ENCODE data around the gene GSDME.
A peak's percentile ranks its signal among the peaks of the same experiment; 100 is the strongest.

- TF ChIP-seq, protein P1, sequence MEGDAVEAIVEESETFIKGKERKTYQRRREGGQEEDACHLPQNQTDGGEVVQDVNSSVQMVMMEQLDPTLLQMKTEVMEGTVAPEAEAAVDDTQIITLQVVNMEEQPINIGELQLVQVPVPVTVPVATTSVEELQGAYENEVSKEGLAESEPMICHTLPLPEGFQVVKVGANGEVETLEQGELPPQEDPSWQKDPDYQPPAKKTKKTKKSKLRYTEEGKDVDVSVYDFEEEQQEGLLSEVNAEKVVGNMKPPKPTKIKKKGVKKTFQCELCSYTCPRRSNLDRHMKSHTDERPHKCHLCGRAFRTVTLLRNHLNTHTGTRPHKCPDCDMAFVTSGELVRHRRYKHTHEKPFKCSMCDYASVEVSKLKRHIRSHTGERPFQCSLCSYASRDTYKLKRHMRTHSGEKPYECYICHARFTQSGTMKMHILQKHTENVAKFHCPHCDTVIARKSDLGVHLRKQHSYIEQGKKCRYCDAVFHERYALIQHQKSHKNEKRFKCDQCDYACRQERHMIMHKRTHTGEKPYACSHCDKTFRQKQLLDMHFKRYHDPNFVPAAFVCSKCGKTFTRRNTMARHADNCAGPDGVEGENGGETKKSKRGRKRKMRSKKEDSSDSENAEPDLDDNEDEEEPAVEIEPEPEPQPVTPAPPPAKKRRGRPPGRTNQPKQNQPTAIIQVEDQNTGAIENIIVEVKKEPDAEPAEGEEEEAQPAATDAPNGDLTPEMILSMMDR (conservative IDR thresholded peaks at IDR 0.05 in 1 of 2, IDR thresholded peaks at IDR 0.05 in 1 of 2; ENCODE audit: extremely low read depth in 1 of 2, insufficient read depth in 1 of 2, low read depth in 1 of 2, low read length in 2 of 2), result peak; percentile 59 to 68
- no peak for TF ChIP-seq EZH2 (IDR thresholded peaks at IDR 0.05; ENCODE audit: borderline replicate concordance, low read length)
Measured at GRCh38 chr7:24665564-24666294, 91.5 kb downstream of the GSDME start.

All from mammary epithelial cell (primary cell).